GM12878 (cell line): ENCODE results near the gene FMNL2. TPM values are rescaled to one million over a fixed set of nuclear protein-coding genes. Genes with fewer than 3 reads are reported as not detected.

ENCODE experiments used
- ATAC-seq: fragments of 200-7000 bp; cut with Tn5 transposase; 3 replicates; pipeline ENCODE4 v1.9.1; 2020; ENCODE audit warnings: mild to moderate bottlenecking, moderate library complexity
- BruUV-seq: library from RNA; stranded (reverse); fragments of 400-500 nt; replicated peaks from 2 replicates; lab custom pipeline; 2021; lab: Mats Ljungman, UMichigan
- CTCF ChIA-PET: fragments of 300-600 bp; sonication (Branson Sonifier 250); formaldehyde crosslinking; extraction: SDS; loops from one replicate; lab custom pipeline; 2021; ENCODE audit warnings: inconsistent platforms; lab: Yijun Ruan, JAX
- POLR2A ChIA-PET: fragments of 350-600 bp; formaldehyde crosslinking; extraction: SDS; loops from one replicate; lab custom pipeline; 2021; ENCODE audit warnings: inconsistent platforms; lab: Charles Lee
- RAD21 ChIA-PET: fragments of 300-600 bp; sonication (Branson Sonifier 250); formaldehyde crosslinking; loops from one replicate; lab custom pipeline; 2023; ENCODE audit warnings: antibody characterized with exemption; ENCODE audit not compliant: unreplicated experiment; lab: Charles Lee
- SMC1A ChIA-PET: fragments of 300-600 bp; sonication (Branson Sonifier 250); formaldehyde crosslinking; loops from one replicate; lab custom pipeline; 2023; ENCODE audit not compliant: unreplicated experiment, uncharacterized antibody; lab: Charles Lee
- DNase-seq: peaks from one replicate; pipeline ENCODE4 v3.0.0-alpha.2; 2011; ENCODE audit warnings: low read depth, low spot score
- FAIRE-seq: peaks from 3 replicates; lab custom pipeline; 2011; peaks lifted over from hg19 to GRCh38; lab: Jason Lieb, UNC
- H2AFZ ChIP-seq: 2 replicates; pipeline ENCODE4 v1.6.0; 2011; ENCODE audit warnings: low read depth, low read length, control low read depth; ENCODE audit not compliant: control insufficient read depth
- H3K27ac ChIP-seq: 2 replicates; pipeline ENCODE4 v1.5.1; 2011; ENCODE audit warnings: control low read depth; ENCODE audit not compliant: control insufficient read depth, insufficient read depth
- H3K27me3 ChIP-seq, 2 experiments: replicated peaks in 1 of 2; 2 replicates each; pipeline versions ENCODE4 v1.6.0 to v1.6.1; 2011; ENCODE audit warnings: low read length in 1 of 2; ENCODE audit not compliant: control insufficient read depth in 2 of 2, insufficient read depth in 2 of 2
- H3K36me3 ChIP-seq, 2 experiments: 2 replicates each; pipeline ENCODE4 v1.5.1; 2011; ENCODE audit warnings: low read length in 1 of 2; ENCODE audit not compliant: control insufficient read depth in 2 of 2, insufficient read depth in 2 of 2
- H3K4me1 ChIP-seq: 2 replicates; pipeline ENCODE4 v1.6.1; 2011; ENCODE audit warnings: mild to moderate bottlenecking, low read length, moderate library complexity, mixed read lengths; ENCODE audit not compliant: control insufficient read depth, insufficient read depth
- H3K4me2 ChIP-seq: 2 replicates; pipeline ENCODE4 v1.6.0; 2011; ENCODE audit warnings: control low read depth; ENCODE audit not compliant: control insufficient read depth, insufficient read depth
- H3K4me3 ChIP-seq: fragments of 200-600 bp; sonication (generic); 2 replicates; pipeline ENCODE4 v1.5.1; 2016
- H3K79me2 ChIP-seq: 2 replicates; pipeline ENCODE4 v1.6.0; 2011; ENCODE audit warnings: low read length; ENCODE audit not compliant: control insufficient read depth, insufficient read depth
- H3K9ac ChIP-seq: 2 replicates; pipeline ENCODE4 v1.8.0; 2011; ENCODE audit warnings: low read length, control low read depth, mixed read lengths; ENCODE audit not compliant: control insufficient read depth, insufficient read depth
- H3K9me3 ChIP-seq: replicated peaks from 3 replicates; pipeline ENCODE4 v1.5.1; 2011; ENCODE audit warnings: mild to moderate bottlenecking, low read length; ENCODE audit not compliant: control insufficient read depth, insufficient read depth
- H4K20me1 ChIP-seq: 2 replicates; pipeline ENCODE4 v1.6.0; 2011; ENCODE audit not compliant: control insufficient read depth, insufficient read depth
- ATF7 ChIP-seq: fragments of 450-650 bp; IDR thresholded peaks from 2 replicates; pipeline ENCODE4 v1.6.1; 2016; ENCODE audit warnings: low read depth, mild to moderate bottlenecking
- CREM ChIP-seq: IDR thresholded peaks from 2 replicates; pipeline ENCODE4 v1.6.1; 2014; ENCODE audit warnings: antibody characterized with exemption, low read depth
- EP300 ChIP-seq, 2 experiments: fragments of 150-350 bp in 1 of 2; IDR thresholded peaks; 2 replicates each; pipeline ENCODE4 v1.6.1; 2011 to 2012; ENCODE audit warnings: low read depth in 2 of 2, low read length in 2 of 2, borderline replicate concordance in 1 of 2, improper control_type of control experiment in 1 of 2, inconsistent platforms in 1 of 2; ENCODE audit not compliant: control insufficient read depth in 1 of 2
- ESRRA ChIP-seq: IDR thresholded peaks from 2 replicates; pipeline ENCODE4 v1.6.1; 2012; ENCODE audit warnings: mild to moderate bottlenecking, low read length, improper control_type of control experiment
- HSF1 ChIP-seq: fragments of 150-350 bp; IDR thresholded peaks from 2 replicates; pipeline ENCODE4 v1.6.1; 2014; ENCODE audit warnings: mild to moderate bottlenecking, low read depth, low read length
- MTA2 ChIP-seq: fragments of 450-650 bp; IDR thresholded peaks from 2 replicates; pipeline ENCODE4 v1.6.1; 2016; ENCODE audit warnings: low read depth, mild to moderate bottlenecking, moderate library complexity
- MTA3 ChIP-seq: IDR thresholded peaks from 2 replicates; pipeline ENCODE4 v1.6.1; 2012; ENCODE audit warnings: low read length, inconsistent platforms, borderline replicate concordance
- MYB ChIP-seq: fragments of 150-350 bp; IDR thresholded peaks from 2 replicates; pipeline ENCODE4 v1.6.1; 2014; ENCODE audit warnings: mild to moderate bottlenecking, low read depth, low read length, borderline replicate concordance
- SMARCA5 ChIP-seq: fragments of 450-650 bp; IDR thresholded peaks from 2 replicates; pipeline ENCODE4 v1.6.1; 2017; ENCODE audit warnings: mild to moderate bottlenecking
- ZNF207 ChIP-seq: fragments of 450-650 bp; IDR thresholded peaks from 2 replicates; pipeline ENCODE4 v1.6.1; 2014; ENCODE audit warnings: antibody characterized with exemption, mild to moderate bottlenecking, borderline replicate concordance
- WGBS: methylation state at CpG from one replicate; pipeline ENCODE4 v1.1.6; 2016; ENCODE audit warnings: low lambda C conversion rate; ENCODE audit not compliant: insufficient replicate concordance, insufficient coverage; ENCODE audit errors: missing lambda C conversion rate; 5-methylcytosine and 5-hydroxymethylcytosine counted together
- in situ Hi-C: fragments of 300-500 bp; cut with MboI; formaldehyde crosslinking; loops from 9 replicates; pipeline ENCODE4 v1.14.3; 2018; ENCODE audit warnings: mixed read lengths
- intact Hi-C: fragments of 100-400 bp; cut with micrococcal nuclease; formaldehyde crosslinking; loops from one replicate; pipeline ENCODE4 v1.14.2; 2022; ENCODE audit not compliant: unreplicated experiment
- polyA plus RNA-seq, 11 experiments: library from polyadenylated mRNA; depleted of rRNA in 4 of 11; unstranded in 6 of 11; stranded (reverse) in 5 of 11; fragments of >200 nt; fragmentation: Nextera tagmentation in 4 of 11; fragmentation: Illumina TruSeq in 1 of 11; extraction: Ambion mirVana in 4 of 11; extraction: Trizol in 1 of 11; gene quantifications; 1 replicate in 1 of 11; 2 replicates in 10 of 11; pipeline versions ENCODE4 v1.2.1 to v1.2.3, GENCODE V29; 2011 to 2016; ENCODE audit warnings: inconsistent platforms in 2 of 11, missing spikeins in 2 of 11, low read depth in 1 of 11
- total RNA-seq, 4 experiments: library from RNA; depleted of rRNA in 3 of 4; stranded (reverse); fragments of >200 nt in 3 of 4; fragmentation: Illumina TruSeq in 1 of 4; extraction: Trizol in 1 of 4; gene quantifications; 2 replicates each; pipeline versions ENCODE4 v1.2.1 to v1.2.3, GENCODE V29; 2013 to 2021
- TF ChIP-seq, protein P1 (sequence below): IDR thresholded peaks from 2 replicates; pipeline ENCODE4 v1.6.1; 2012; ENCODE audit warnings: low read depth, low read length, improper control_type of control experiment
- TF ChIP-seq, protein P2 (sequence below): fragments of 450-650 bp; IDR thresholded peaks from 2 replicates; pipeline ENCODE4 v1.6.1; 2017; ENCODE audit warnings: mild to moderate bottlenecking, moderate library complexity
- TF ChIP-seq, protein P3 (sequence below): IDR thresholded peaks from 2 replicates; pipeline ENCODE4 v1.6.1; 2011; ENCODE audit warnings: low read depth, low read length, improper control_type of control experiment, borderline replicate concordance

The FMNL2 gene
- total and polyA plus RNA-seq, 10 of the 15 experiments (the other 5 are each of a cell fraction or from before 2014, with no cell fraction given), result 0.13 to 9.9 (median 0.35) TPM

GRCh38 chr2:152602750-152603149, 267.8 kb downstream of the FMNL2 start:
- Histone ChIP-seq H3K9ac (no peak overlapping the region), H2AFZ (no peak overlapping the region), H3K27me3 (no peaks in the 10 kb centered on the region), H3K4me1 (no peaks in the 10 kb centered on the region), H3K79me2 (no peaks in the 10 kb centered on the region), H3K4me2 (no peak overlapping the region), H3K4me3 (no peak overlapping the region), H4K20me1 (no peaks in the 10 kb centered on the region), H3K36me3 (no peaks in the 10 kb centered on the region), H3K9me3 (no peaks in the 10 kb centered on the region), H3K27ac (no peak overlapping the region)
- WGBS, result 76% methylated on average over 8 of the region's 8 CpGs
- ChIA-PET CTCF (no interaction called here), SMC1A (interaction anchor here (0.9 kb wide), 1 partner anchor 138 kb away, joined by 3 read pairs; no protein-coding TSS in a partner anchor), RAD21 (interaction anchor here (1.0 kb wide), 1 partner anchor 10 kb away, joined by 3 read pairs; no protein-coding TSS in a partner anchor), POLR2A (interaction anchor here (1.0 kb wide), 1 partner anchor 147 kb away, joined by 4 read pairs; no protein-coding TSS in a partner anchor)
- no peak for ATAC-seq
- in situ Hi-C loops (no loop called here), intact Hi-C loops (no loop called here)
- TF ChIP-seq MTA3 (no peak), ATF7 (no peak), CREM (no peak), ESRRA (no peak), SMARCA5 (no peak), MTA2 (no peak), MYB (no peak), EP300 (IDR thresholded peaks at IDR 0.05; ENCODE audit: borderline replicate concordance in 1 of 2, control insufficient read depth in 1 of 2, low read depth in 2 of 2, low read length in 2 of 2) (no peak), ZNF207 (no peak), HSF1 (no peak)
- TF ChIP-seq, protein P1, sequence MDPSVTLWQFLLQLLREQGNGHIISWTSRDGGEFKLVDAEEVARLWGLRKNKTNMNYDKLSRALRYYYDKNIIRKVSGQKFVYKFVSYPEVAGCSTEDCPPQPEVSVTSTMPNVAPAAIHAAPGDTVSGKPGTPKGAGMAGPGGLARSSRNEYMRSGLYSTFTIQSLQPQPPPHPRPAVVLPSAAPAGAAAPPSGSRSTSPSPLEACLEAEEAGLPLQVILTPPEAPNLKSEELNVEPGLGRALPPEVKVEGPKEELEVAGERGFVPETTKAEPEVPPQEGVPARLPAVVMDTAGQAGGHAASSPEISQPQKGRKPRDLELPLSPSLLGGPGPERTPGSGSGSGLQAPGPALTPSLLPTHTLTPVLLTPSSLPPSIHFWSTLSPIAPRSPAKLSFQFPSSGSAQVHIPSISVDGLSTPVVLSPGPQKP, result no peak
- TF ChIP-seq, protein P2, sequence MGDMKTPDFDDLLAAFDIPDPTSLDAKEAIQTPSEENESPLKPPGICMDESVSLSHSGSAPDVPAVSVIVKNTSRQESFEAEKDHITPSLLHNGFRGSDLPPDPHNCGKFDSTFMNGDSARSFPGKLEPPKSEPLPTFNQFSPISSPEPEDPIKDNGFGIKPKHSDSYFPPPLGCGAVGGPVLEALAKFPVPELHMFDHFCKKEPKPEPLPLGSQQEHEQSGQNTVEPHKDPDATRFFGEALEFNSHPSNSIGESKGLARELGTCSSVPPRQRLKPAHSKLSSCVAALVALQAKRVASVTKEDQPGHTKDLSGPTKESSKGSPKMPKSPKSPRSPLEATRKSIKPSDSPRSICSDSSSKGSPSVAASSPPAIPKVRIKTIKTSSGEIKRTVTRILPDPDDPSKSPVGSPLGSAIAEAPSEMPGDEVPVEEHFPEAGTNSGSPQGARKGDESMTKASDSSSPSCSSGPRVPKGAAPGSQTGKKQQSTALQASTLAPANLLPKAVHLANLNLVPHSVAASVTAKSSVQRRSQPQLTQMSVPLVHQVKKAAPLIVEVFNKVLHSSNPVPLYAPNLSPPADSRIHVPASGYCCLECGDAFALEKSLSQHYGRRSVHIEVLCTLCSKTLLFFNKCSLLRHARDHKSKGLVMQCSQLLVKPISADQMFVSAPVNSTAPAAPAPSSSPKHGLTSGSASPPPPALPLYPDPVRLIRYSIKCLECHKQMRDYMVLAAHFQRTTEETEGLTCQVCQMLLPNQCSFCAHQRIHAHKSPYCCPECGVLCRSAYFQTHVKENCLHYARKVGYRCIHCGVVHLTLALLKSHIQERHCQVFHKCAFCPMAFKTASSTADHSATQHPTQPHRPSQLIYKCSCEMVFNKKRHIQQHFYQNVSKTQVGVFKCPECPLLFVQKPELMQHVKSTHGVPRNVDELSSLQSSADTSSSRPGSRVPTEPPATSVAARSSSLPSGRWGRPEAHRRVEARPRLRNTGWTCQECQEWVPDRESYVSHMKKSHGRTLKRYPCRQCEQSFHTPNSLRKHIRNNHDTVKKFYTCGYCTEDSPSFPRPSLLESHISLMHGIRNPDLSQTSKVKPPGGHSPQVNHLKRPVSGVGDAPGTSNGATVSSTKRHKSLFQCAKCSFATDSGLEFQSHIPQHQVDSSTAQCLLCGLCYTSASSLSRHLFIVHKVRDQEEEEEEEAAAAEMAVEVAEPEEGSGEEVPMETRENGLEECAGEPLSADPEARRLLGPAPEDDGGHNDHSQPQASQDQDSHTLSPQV, result no peak
- TF ChIP-seq, protein P3, sequence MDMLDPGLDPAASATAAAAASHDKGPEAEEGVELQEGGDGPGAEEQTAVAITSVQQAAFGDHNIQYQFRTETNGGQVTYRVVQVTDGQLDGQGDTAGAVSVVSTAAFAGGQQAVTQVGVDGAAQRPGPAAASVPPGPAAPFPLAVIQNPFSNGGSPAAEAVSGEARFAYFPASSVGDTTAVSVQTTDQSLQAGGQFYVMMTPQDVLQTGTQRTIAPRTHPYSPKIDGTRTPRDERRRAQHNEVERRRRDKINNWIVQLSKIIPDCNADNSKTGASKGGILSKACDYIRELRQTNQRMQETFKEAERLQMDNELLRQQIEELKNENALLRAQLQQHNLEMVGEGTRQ, result no peak
- BruUV-seq, result no TSS peak
- no peak for FAIRE-seq
- no peak for DNase-seq
